Activated B cell treated with CpG ODN at 0.5 μM for 24 hours (primary cell): ENCODE results near the gene HCRT. TPM values are rescaled to one million over a fixed set of nuclear protein-coding genes. Genes with fewer than 3 reads are reported as not detected.

Source experiments
- ATAC-seq: fragments of 200-7000 bp; cut with Tn5 transposase; one replicate; pipeline ENCODE4 v1.10.0; 2021; ENCODE audit warnings: low read depth, mild to moderate bottlenecking, moderate library complexity
- CTCF ChIA-PET: fragments of 350-600 bp; sonication (Branson Sonifier 250); formaldehyde crosslinking; loops from one replicate; lab custom pipeline; 2021; ENCODE audit warnings: antibody characterized with exemption; lab: Charles Lee
- POLR2A ChIA-PET: fragments of 350-600 bp; sonication (Branson Sonifier 250); formaldehyde crosslinking; loops from one replicate; lab custom pipeline; 2021; ENCODE audit warnings: antibody characterized with exemption; lab: Charles Lee
- DNase-seq: peaks from one replicate; pipeline ENCODE4 v3.0.0; 2022
- H3K27ac Mint-ChIP-seq: one replicate; pipeline ENCODE4 v1.8.0; 2020; ENCODE audit warnings: mixed read lengths
- H3K27me3 Mint-ChIP-seq: one replicate; pipeline ENCODE4 v1.8.0; 2021; ENCODE audit warnings: mixed read lengths
- H3K36me3 Mint-ChIP-seq: one replicate; pipeline ENCODE4 v1.8.0; 2021; ENCODE audit warnings: low read depth, mixed read lengths
- H3K4me1 Mint-ChIP-seq: one replicate; pipeline ENCODE4 v1.8.0; 2021; ENCODE audit warnings: mixed read lengths
- H3K4me3 Mint-ChIP-seq: one replicate; pipeline ENCODE4 v1.8.0; 2020; ENCODE audit warnings: mild to moderate bottlenecking, mixed read lengths
- H3K9me3 Mint-ChIP-seq: one replicate; pipeline ENCODE4 v1.8.0; 2020; ENCODE audit warnings: mixed read lengths
- CTCF ChIP-seq: fragments of 200-600 bp; IDR thresholded peaks from one replicate; pipeline ENCODE4 v1.8.0; 2022; ENCODE audit warnings: antibody characterized with exemption, mild to moderate bottlenecking
- intact Hi-C: fragments of 100-400 bp; cut with micrococcal nuclease; formaldehyde crosslinking; loops from one replicate; pipeline ENCODE4 v1.15.1; 2024
- total RNA-seq: library from RNA; stranded (reverse); gene quantifications from 2 replicates; pipeline ENCODE4 v1.2.3, GENCODE V29; 2022

The HCRT gene
- not detected in 2 replicates for total RNA-seq

- no peak for DNase-seq
- Mint-ChIP-seq H3K27me3 (no peaks in the 10 kb centered on the region), H3K36me3 (peaks cover 3% of the 10 kb centered on the region), H3K4me1 (peaks cover 47% of the 10 kb centered on the region), H3K27ac (peak within 1 kb of the TSS; percentile 72), H3K4me3 (peak within 1 kb of the TSS; percentile 93), H3K9me3 (no peaks in the 10 kb centered on the region)
- TF ChIP-seq CTCF: no peak
- CTCF ChIA-PET: interaction anchor here (1.4 to 2.3 kb wide), 3 partner anchors 10 to 21 kb away, joined by 4 to 11 read pairs (median 10); partner anchors contain the start of gene GHDC
- intact Hi-C loops: loop anchor here (1.0 to 5.0 kb wide), 6 partner anchors 9 to 272 kb away; partner anchors contain the start of genes ATP6V0A1, GHDC, STAT3 and STAT5A
- no peak for ATAC-seq
- POLR2A ChIA-PET: interaction anchor here (1.4 to 7.1 kb wide), 7 partner anchors 9 to 267 kb away, joined by 3 to 38 read pairs (median 6); partner anchors contain the start of genes DNAJC7 and GHDC
Measured at GRCh38 chr17:42184713-42185620, at the start of gene HCRT. Gene HCRT, minus strand, starts transcription at chr17:42185452. Its CDS starts 87 bp downstream, at chr17:42185365.

- intact Hi-C loops: no loop called here
- TF ChIP-seq CTCF: no peak
- DNase-seq: no peak
- ChIA-PET POLR2A (interaction anchor here (0.7 kb wide), 1 partner anchor 50 kb away, joined by 4 read pairs; no protein-coding TSS in a partner anchor), CTCF (no interaction called here)
- Mint-ChIP-seq H3K36me3 (peaks cover 12% of the 10 kb centered on the region), H3K27ac (no peak overlapping the region), H3K27me3 (no peaks in the 10 kb centered on the region), H3K4me1 (peaks cover 2% of the 10 kb centered on the region), H3K9me3 (no peaks in the 10 kb centered on the region), H3K4me3 (no peak overlapping the region)
- ATAC-seq: no peak
Measured at GRCh38 chr17:42233994-42234393, 48.7 kb upstream of the HCRT start.

- H3K27ac Mint-ChIP-seq: no peak overlapping the region
Measured at GRCh38 chr17:42233156-42233555, 47.9 kb upstream of the HCRT start.

GRCh38 chr17:42230225-42230624, 45.0 kb upstream of the HCRT start:
- Mint-ChIP-seq H3K9me3 (no peaks in the 10 kb centered on the region), H3K4me3 (no peak overlapping the region), H3K27ac (no peak overlapping the region), H3K27me3 (no peaks in the 10 kb centered on the region), H3K4me1 (peaks cover 2% of the 10 kb centered on the region), H3K36me3 (peaks cover 33% of the 10 kb centered on the region)
- intact Hi-C loops: no loop called here
- DNase-seq: no peak
- CTCF ChIA-PET: no interaction called here
- no peak for ATAC-seq
- POLR2A ChIA-PET: interaction anchor here (0.7 kb wide), 1 partner anchor 98 kb away, joined by 3 read pairs; no protein-coding TSS in a partner anchor
- no peak for TF ChIP-seq CTCF

More at GRCh38 chr17:42233156-42233555, 47.9 kb upstream of the HCRT start:
- POLR2A ChIA-PET: interaction anchor here (0.7 to 1.0 kb wide), 2 partner anchors 13 to 50 kb away, joined by 3 to 4 read pairs; no protein-coding TSS in a partner anchor
- Mint-ChIP-seq H3K4me1 (peaks cover 2% of the 10 kb centered on the region), H3K36me3 (peaks cover 16% of the 10 kb centered on the region), H3K4me3 (no peak overlapping the region), H3K9me3 (no peaks in the 10 kb centered on the region), H3K27me3 (no peaks in the 10 kb centered on the region)
- TF ChIP-seq CTCF: no peak
- ATAC-seq (no peak), DNase-seq (no peak)
- intact Hi-C loops: no loop called here
- CTCF ChIA-PET: interaction anchor here (1.6 kb wide), 1 partner anchor 11 kb away, joined by 5 read pairs; no protein-coding TSS in a partner anchor
